H1 (cell line): ENCODE results near the gene RCAN3. TPM values are rescaled to one million over a fixed set of nuclear protein-coding genes. Genes with fewer than 3 reads are reported as not detected.

Experiments used
- TBP ChIP-seq: IDR thresholded peaks from 2 replicates; pipeline ENCODE4 v1.6.1; 2011; ENCODE audit warnings: low read depth, low read length, improper control_type of control experiment
- polyA plus RNA-seq, 7 experiments: library from polyadenylated mRNA; depleted of rRNA in 3 of 7; stranded (reverse) in 5 of 7; unstranded in 2 of 7; fragments of >200 nt in 5 of 7; fragments of 200-250 nt in 2 of 7; gene quantifications; 1 replicate in 5 of 7; 2 replicates in 1 of 7; 4 replicates in 1 of 7; pipeline versions ENCODE4 v1.2.1 to v1.2.3, GENCODE V29; 2011 to 2013; ENCODE audit warnings: missing spikeins in 2 of 7, mixed read lengths in 2 of 7
- total RNA-seq: library from RNA; stranded (reverse); fragmentation: NEBNext Ultra II Directional; extraction: Animal tissue kit (Norgen Biotek cat#: 25700); gene quantifications from 2 replicates; pipeline ENCODE4 v1.2.1, GENCODE V29; 2021
- TF ChIP-seq, protein P1 (sequence below): fragments of 300-600 bp; sonication (generic); IDR thresholded peaks from 2 replicates; pipeline ENCODE4 v1.7.1; 2012; ENCODE audit warnings: low read length, moderate library complexity, mild to moderate bottlenecking, inconsistent platforms; ENCODE audit not compliant: insufficient replicate concordance
- TF ChIP-seq, protein P2 (sequence below), 3 experiments: IDR thresholded peaks; 1 replicate in 2 of 3; 2 replicates in 1 of 3; pipeline versions ENCODE4 v1.5.1 to v1.6.1; 2011; ENCODE audit warnings: low read length in 3 of 3, mild to moderate bottlenecking in 3 of 3, inconsistent platforms in 2 of 3, low read depth in 1 of 3, moderate library complexity in 1 of 3; ENCODE audit not compliant: insufficient read depth in 1 of 3; ENCODE audit errors: control extremely low read depth in 1 of 3

RCAN3 gene
- total and polyA plus RNA-seq, 2 of the 8 experiments (the other 6 are each of a cell fraction or from before 2014, with no cell fraction given): 5.6 to 16.6 TPM

GRCh38 chr1:24548070-24548469, 45.4 kb downstream of the RCAN3 start (continued):
- TF ChIP-seq, protein P1, sequence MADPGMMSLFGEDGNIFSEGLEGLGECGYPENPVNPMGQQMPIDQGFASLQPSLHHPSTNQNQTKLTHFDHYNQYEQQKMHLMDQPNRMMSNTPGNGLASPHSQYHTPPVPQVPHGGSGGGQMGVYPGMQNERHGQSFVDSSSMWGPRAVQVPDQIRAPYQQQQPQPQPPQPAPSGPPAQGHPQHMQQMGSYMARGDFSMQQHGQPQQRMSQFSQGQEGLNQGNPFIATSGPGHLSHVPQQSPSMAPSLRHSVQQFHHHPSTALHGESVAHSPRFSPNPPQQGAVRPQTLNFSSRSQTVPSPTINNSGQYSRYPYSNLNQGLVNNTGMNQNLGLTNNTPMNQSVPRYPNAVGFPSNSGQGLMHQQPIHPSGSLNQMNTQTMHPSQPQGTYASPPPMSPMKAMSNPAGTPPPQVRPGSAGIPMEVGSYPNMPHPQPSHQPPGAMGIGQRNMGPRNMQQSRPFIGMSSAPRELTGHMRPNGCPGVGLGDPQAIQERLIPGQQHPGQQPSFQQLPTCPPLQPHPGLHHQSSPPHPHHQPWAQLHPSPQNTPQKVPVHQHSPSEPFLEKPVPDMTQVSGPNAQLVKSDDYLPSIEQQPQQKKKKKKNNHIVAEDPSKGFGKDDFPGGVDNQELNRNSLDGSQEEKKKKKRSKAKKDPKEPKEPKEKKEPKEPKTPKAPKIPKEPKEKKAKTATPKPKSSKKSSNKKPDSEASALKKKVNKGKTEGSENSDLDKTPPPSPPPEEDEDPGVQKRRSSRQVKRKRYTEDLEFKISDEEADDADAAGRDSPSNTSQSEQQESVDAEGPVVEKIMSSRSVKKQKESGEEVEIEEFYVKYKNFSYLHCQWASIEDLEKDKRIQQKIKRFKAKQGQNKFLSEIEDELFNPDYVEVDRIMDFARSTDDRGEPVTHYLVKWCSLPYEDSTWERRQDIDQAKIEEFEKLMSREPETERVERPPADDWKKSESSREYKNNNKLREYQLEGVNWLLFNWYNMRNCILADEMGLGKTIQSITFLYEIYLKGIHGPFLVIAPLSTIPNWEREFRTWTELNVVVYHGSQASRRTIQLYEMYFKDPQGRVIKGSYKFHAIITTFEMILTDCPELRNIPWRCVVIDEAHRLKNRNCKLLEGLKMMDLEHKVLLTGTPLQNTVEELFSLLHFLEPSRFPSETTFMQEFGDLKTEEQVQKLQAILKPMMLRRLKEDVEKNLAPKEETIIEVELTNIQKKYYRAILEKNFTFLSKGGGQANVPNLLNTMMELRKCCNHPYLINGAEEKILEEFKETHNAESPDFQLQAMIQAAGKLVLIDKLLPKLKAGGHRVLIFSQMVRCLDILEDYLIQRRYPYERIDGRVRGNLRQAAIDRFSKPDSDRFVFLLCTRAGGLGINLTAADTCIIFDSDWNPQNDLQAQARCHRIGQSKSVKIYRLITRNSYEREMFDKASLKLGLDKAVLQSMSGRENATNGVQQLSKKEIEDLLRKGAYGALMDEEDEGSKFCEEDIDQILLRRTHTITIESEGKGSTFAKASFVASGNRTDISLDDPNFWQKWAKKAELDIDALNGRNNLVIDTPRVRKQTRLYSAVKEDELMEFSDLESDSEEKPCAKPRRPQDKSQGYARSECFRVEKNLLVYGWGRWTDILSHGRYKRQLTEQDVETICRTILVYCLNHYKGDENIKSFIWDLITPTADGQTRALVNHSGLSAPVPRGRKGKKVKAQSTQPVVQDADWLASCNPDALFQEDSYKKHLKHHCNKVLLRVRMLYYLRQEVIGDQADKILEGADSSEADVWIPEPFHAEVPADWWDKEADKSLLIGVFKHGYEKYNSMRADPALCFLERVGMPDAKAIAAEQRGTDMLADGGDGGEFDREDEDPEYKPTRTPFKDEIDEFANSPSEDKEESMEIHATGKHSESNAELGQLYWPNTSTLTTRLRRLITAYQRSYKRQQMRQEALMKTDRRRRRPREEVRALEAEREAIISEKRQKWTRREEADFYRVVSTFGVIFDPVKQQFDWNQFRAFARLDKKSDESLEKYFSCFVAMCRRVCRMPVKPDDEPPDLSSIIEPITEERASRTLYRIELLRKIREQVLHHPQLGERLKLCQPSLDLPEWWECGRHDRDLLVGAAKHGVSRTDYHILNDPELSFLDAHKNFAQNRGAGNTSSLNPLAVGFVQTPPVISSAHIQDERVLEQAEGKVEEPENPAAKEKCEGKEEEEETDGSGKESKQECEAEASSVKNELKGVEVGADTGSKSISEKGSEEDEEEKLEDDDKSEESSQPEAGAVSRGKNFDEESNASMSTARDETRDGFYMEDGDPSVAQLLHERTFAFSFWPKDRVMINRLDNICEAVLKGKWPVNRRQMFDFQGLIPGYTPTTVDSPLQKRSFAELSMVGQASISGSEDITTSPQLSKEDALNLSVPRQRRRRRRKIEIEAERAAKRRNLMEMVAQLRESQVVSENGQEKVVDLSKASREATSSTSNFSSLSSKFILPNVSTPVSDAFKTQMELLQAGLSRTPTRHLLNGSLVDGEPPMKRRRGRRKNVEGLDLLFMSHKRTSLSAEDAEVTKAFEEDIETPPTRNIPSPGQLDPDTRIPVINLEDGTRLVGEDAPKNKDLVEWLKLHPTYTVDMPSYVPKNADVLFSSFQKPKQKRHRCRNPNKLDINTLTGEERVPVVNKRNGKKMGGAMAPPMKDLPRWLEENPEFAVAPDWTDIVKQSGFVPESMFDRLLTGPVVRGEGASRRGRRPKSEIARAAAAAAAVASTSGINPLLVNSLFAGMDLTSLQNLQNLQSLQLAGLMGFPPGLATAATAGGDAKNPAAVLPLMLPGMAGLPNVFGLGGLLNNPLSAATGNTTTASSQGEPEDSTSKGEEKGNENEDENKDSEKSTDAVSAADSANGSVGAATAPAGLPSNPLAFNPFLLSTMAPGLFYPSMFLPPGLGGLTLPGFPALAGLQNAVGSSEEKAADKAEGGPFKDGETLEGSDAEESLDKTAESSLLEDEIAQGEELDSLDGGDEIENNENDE: no peak
- TF ChIP-seq, protein P2, sequence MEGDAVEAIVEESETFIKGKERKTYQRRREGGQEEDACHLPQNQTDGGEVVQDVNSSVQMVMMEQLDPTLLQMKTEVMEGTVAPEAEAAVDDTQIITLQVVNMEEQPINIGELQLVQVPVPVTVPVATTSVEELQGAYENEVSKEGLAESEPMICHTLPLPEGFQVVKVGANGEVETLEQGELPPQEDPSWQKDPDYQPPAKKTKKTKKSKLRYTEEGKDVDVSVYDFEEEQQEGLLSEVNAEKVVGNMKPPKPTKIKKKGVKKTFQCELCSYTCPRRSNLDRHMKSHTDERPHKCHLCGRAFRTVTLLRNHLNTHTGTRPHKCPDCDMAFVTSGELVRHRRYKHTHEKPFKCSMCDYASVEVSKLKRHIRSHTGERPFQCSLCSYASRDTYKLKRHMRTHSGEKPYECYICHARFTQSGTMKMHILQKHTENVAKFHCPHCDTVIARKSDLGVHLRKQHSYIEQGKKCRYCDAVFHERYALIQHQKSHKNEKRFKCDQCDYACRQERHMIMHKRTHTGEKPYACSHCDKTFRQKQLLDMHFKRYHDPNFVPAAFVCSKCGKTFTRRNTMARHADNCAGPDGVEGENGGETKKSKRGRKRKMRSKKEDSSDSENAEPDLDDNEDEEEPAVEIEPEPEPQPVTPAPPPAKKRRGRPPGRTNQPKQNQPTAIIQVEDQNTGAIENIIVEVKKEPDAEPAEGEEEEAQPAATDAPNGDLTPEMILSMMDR (IDR thresholded peaks at IDR 0.05; ENCODE audit: control extremely low read depth in 1 of 3, insufficient read depth in 1 of 3, low read depth in 1 of 3, low read length in 3 of 3): no peak
- no peak for TF ChIP-seq TBP
